ENCODE measurements around the gene SYT14.

DNA sequence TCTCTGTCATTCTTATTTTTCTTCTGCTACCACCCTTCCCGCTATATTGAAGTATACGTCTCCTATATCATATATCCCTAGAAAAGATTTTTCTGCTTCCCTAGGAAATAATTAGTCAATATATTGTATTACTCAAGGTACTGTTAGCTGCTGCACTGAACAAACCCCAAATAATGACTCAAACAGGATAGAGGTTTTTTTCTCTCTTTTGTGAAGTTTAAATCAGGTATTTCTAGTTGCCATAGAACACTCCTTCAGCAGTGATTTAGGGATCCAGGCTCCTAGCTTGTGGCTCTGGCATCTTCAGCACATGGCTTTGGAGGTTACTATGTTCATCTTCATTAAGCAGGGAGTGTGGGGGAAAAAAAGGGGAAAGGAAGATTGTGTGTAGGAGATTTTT lies 18.1 kb downstream of the SYT14 start:
- TF ChIP-seq, protein P1, sequence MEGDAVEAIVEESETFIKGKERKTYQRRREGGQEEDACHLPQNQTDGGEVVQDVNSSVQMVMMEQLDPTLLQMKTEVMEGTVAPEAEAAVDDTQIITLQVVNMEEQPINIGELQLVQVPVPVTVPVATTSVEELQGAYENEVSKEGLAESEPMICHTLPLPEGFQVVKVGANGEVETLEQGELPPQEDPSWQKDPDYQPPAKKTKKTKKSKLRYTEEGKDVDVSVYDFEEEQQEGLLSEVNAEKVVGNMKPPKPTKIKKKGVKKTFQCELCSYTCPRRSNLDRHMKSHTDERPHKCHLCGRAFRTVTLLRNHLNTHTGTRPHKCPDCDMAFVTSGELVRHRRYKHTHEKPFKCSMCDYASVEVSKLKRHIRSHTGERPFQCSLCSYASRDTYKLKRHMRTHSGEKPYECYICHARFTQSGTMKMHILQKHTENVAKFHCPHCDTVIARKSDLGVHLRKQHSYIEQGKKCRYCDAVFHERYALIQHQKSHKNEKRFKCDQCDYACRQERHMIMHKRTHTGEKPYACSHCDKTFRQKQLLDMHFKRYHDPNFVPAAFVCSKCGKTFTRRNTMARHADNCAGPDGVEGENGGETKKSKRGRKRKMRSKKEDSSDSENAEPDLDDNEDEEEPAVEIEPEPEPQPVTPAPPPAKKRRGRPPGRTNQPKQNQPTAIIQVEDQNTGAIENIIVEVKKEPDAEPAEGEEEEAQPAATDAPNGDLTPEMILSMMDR (IDR thresholded peaks at IDR 0.05) = no peak
- TF ChIP-seq POLR2A (IDR thresholded peaks at IDR 0.05) = no peak

Data from thyroid gland (tissue), 4 donors.